IPS-NIHi7 (cell line): ENCODE results near the gene ABCG4.
"Not testable (repeated sequence)": the region's sequence is repeated elsewhere in the genome, so short reads cannot be mapped to it uniquely, and the experiment has no call there.

Experiments used
- DNase-seq: peaks from one replicate; pipeline ENCODE4 v3.0.0; 2012; ENCODE audit warnings: mixed read lengths; ENCODE audit errors: extremely low spot score

ABCG4 gene

GRCh38 chr11:119115484-119116234 is 33.2 kb upstream of the ABCG4 start:
- no peak for DNase-seq

DNA sequence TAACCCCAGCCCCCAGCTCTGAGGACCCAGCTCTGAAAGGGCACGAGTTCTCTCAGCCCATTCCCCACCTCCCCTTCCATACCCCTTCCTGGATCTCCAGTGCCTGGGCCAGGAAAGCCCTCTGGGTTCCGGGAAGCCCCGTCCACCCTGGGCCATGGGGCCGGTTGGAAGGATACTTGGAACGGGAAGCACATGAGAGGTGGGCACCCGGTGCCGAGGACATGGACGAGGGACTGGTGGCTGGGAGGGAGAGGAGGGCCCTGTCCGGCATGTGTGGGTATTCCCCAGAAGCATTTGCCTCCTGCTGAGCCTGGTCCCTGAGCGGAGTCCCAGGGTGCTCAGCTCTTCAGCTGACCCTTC is 32.6 kb upstream of the ABCG4 start:
- no peak for DNase-seq

GRCh38 chr11:119116601-119117000 is 32.3 kb upstream of the ABCG4 start:
- no peak for DNase-seq

DNA sequence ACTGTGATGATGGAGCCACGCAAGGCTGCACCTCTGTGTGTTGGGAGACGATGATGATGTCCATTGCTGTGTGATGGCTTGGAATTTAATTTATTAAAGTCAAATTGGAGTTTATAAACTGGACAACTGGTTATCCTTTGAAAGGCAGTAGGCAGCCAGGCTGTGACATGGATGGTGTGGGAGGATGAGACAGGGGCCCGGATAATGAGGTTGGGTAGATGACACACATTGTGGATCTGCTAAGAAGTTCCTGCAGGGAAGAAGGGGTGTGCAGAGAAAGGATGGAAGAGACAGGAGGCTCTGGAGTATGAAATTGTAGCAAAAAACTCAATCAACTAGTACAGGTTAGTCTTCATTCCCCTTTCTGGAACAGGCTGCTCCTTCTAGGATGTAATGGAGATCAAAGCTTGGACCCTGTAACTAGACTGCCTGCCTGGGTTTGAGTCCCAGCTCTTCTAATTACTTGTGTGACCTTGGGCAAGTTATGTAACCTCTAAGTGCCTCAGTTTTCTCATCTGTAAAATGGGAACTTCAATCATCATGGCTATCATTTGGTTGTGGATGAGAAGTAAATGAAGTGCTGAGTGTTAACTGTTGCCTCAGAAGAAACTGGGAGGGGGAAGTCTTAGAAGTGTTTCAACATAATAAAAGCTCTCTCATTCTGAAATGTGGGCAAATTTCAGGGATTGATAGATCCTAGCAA is 31.7 kb upstream of the ABCG4 start:
- no peak for DNase-seq

DNA sequence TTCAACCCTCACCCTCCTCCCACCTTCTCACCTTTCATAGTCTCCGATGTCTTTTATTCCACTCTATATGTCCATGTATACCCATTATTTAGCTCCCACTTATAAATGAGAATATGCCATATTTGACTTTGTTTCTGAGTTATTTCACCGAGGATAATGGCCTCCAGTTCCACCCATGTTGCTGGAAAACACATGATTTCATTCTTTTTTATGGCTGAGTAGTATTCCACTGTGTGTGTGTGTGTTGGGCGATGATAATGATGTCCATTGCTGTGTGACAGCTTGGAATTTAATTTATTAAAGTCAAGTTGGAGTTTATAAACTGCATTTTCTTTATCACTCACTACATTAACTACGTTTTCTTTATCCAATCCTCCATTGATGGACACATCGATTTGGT is 30.6 kb upstream of the ABCG4 start:
- DNase-seq = no peak

- no peak for DNase-seq
Observed at GRCh38 chr11:119118946-119119345, 29.9 kb upstream of the ABCG4 start.

GRCh38 chr11:119120639-119121007 is 28.2 kb upstream of the ABCG4 start:
- no peak for DNase-seq

GRCh38 chr11:119121008-119121810 is 27.6 kb upstream of the ABCG4 start, which contains the start of gene HINFP:
Gene HINFP, plus strand, starts transcription at chr11:119121580. Its CDS starts 5,365 bp downstream, at chr11:119126945.
- peak; percentile 100 for DNase-seq

GRCh38 chr11:119121811-119122124 is 27.1 kb upstream of the ABCG4 start:
- DNase-seq = no peak

- no peak for DNase-seq
Observed at GRCh38 chr11:119125821-119126220, 23.0 kb upstream of the ABCG4 start.

DNA sequence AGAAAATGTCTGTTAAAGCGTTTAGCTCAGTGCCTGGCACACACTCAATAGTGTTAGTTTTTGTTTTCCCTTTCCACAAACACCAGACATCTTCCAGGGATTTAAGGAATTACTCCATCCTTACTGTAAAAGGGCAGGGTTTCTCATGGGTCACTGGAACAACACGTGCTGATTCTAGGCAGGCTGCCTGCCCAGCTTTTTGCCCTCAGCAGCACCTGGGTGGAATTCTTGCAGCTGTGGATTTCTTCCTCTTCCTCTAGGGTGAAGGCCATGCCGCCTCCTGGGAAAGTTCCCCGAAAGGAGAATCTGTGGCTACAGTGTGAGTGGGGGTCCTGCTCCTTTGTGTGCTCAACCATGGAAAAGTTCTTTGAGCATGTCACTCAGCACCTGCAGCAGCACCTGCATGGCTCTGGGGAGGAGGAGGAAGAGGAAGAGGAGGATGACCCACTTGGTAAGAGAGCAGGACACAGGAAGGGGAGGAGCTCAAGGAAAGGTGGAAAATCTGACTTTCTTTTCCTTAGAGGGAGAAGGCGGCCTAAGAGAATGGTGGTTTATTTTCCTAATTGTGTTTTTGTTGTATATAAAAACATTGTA is 22.1 kb upstream of the ABCG4 start:
- no peak for DNase-seq

- DNase-seq = no peak
Observed at GRCh38 chr11:119130662-119131061, 18.2 kb upstream of the ABCG4 start.

GRCh38 chr11:119134389-119134978 is 14.4 kb upstream of the ABCG4 start:
- peak; percentile 49 for DNase-seq

GRCh38 chr11:119139276-119139675 is 9.6 kb upstream of the ABCG4 start:
- DNase-seq = not testable (repeated sequence)

DNA sequence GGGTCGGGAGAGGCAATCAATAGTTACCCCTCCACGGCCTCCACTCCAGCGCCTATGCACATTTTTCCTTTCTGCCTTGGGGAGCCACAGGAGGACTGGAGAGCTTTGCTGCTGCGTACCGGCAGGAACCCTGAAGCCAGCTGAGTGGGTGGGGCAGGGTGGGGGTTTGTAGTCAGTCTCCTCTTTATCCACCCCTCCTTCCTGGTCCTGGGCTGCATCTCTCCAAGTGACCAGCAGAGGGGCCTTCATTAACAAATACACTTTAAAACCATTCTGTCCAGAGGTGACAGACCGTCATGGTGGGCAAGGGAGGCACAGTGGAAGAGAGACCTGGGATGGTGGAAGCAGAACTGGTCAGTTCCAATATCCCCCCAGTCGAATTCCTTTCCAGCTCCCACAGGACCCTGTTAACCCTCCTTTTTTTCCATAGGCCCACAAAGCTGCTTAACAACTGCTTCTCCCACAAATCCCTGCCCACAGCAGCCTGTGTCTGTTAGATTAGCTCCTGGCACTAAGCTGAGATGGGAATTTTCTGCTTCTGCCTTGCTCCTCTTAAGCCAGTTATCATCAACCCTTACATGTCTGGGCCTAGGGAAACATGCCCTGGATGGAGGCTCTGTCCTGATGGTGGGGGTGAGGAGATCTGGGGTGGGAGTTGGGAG is 3.9 kb upstream of the ABCG4 start:
- peak; percentile 93 for DNase-seq

GRCh38 chr11:119145551-119145950 is 3.3 kb upstream of the ABCG4 start:
- no peak for DNase-seq

DNA sequence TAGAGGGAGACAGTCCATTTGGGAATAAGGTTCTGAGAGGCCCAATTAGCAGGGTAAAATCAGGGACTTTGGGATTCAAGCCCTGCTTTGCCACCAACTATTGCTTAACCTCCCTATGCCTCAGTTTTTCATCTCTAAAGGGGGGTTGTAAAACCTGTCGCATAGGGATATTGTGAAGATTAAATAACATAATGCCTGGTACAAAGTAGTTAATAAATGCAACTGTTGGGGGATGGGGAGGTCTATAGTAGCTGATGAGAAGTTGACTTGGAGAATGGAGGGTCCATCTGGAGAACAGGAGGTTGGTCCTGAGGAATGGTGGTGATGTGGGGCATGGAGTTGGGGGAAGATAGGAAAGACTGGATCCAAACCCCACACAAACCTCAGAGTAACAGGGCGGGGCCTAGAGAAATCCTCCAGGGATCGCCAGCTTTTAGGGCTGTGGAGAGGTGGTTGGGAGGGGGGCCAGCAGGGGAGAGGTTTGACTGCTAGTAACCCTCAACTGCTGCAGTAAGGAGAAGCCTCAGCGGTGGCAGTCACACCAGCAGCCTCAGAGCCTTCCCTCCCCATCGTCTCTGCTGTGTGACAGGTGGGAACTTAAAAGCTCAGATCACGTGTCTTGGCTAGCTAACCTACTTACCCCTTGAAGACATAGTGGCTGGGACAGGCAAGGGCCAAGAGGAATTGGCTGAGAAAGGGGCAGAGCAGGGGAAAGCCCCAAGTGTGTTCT is 1.1 kb upstream of the ABCG4 start:
- no peak for DNase-seq

- no peak for DNase-seq
Observed at GRCh38 chr11:119148720-119149017, 183 bp upstream of the ABCG4 start.

- no peak for DNase-seq
Observed at GRCh38 chr11:119149786-119150275, 979 bp downstream of the ABCG4 start.

- DNase-seq = no peak
Observed at GRCh38 chr11:119152043-119152442, 3.2 kb downstream of the ABCG4 start.

- DNase-seq = no peak
Observed at GRCh38 chr11:119152604-119153003, 3.8 kb downstream of the ABCG4 start.
